HTERT RPE-1 (cell line): ENCODE results near the gene ROBO1.

Source experiments
- in situ Hi-C: fragments of 300-500 bp; cut with MboI; formaldehyde crosslinking; loops from 4 replicates; pipeline ENCODE4 v1.14.3; 2020; ENCODE audit warnings: low sequenced_read_pairs

ROBO1 gene

DNA sequence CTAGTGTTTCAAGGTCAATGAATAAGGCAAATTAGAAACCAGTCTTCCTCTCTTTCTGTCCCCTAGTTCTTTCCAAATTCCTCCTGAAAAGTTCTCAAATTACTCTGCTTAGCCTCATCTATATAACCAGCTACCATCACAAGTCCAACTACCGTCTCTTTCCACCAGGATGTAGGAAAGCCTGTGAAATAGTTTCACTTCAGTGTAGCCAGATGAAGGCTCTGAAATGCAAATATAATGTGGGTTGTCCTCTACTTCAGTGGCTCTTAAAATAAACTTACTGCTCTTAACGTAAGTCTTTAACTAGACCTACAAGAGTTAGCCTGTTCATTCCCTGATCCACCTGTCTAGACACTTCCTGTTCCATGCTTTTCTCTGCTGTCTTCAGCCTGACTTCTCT is 827.7 kb downstream of the ROBO1 start:
- in situ Hi-C loops: no loop called here

- in situ Hi-C loops: no loop called here
These were observed 830.3 kb downstream of the ROBO1 start for GRCh38 chr3:78937475-78937874.

DNA sequence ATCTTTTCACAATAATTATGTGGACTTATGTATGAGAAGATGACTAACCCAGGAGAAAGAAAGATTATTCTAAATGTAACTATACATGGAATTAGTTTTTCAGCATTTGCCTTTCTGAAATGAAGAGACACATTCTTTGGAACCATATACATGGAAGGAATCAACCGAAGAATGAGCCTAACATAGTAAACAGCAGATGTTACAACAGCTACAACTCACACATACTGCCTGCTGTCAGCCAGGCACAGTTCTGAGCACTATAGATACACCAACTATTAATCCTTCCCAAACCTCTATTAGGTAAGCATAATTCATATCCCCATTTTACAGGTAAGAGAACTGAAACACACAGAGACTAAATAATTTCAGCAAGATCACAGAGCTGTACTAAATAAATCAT is 840.0 kb downstream of the ROBO1 start:
- in situ Hi-C loops: no loop called here

GRCh38 chr3:78926523-78926922 is 841.3 kb downstream of the ROBO1 start:
- in situ Hi-C loops: no loop called here

- in situ Hi-C loops: no loop called here
These were observed 843.1 kb downstream of the ROBO1 start for GRCh38 chr3:78924711-78925110.

GRCh38 chr3:78919021-78919755 is 848.6 kb downstream of the ROBO1 start:
- in situ Hi-C loops: no loop called here

GRCh38 chr3:78918361-78919020 is 849.3 kb downstream of the ROBO1 start:
- in situ Hi-C loops: no loop called here

- in situ Hi-C loops: no loop called here
These were observed 850.3 kb downstream of the ROBO1 start for GRCh38 chr3:78917536-78917935.

GRCh38 chr3:78913711-78914110 is 854.1 kb downstream of the ROBO1 start:
- in situ Hi-C loops: no loop called here

- in situ Hi-C loops: no loop called here
These were observed 855.1 kb downstream of the ROBO1 start for GRCh38 chr3:78912687-78913086.

DNA sequence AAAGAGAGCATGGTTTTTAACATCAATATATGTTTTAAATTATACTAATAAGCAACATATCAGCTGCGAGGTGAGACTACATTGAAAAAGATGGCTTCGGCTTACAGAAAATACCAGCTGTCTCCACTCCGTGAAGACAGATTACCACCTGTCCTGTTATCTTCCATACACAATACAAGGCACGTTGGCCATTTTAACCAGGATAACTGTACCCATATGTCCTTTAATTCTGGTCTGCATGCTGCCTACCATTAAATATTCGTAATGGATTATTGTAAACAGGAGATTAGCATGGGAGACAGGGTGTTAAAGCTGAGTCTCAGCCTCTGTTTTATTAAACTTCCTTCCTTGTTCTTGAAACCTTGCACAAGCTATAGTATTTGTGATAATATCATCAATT is 855.5 kb downstream of the ROBO1 start:
- in situ Hi-C loops: no loop called here

GRCh38 chr3:78911394-78911793 is 856.4 kb downstream of the ROBO1 start:
- in situ Hi-C loops: no loop called here

DNA sequence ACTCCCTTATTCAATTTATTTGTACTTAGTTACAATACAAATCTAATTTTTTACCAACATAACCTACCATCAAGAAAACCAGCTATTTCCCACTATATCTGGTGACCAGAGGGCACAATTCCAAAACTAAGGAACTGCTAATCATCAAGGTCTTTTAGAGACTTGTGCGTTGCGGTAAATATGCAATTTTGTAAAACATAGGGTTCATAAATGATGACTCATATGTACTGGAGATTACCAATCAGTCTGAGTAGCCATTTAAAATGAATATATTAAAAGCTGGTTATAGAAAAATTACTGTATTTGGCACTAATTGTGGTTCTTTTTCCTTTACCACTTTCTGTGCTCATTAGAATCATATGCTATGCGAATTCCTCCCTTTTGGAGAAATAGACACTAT is 859.6 kb downstream of the ROBO1 start:
- in situ Hi-C loops: no loop called here

DNA sequence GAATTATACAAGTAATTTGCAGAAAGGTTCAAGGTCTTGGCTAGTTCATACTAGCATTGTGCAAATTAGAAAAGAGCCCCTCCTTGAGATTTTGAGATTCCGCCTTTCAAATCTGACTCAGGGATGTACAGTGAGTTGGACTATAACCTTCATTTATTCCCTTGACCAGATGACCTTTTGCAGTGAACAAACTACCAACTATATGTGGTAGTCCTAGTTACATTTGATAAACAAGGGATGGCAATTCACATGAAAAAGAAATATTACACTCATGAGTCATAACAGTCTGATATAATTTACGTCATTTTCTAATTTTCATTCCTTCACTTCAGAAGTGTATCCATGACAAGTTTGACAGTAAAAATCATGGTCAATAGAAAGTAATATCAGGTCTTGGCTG is 860.4 kb downstream of the ROBO1 start:
- in situ Hi-C loops: no loop called here

GRCh38 chr3:78906930-78907329 is 860.9 kb downstream of the ROBO1 start:
- in situ Hi-C loops: no loop called here

DNA sequence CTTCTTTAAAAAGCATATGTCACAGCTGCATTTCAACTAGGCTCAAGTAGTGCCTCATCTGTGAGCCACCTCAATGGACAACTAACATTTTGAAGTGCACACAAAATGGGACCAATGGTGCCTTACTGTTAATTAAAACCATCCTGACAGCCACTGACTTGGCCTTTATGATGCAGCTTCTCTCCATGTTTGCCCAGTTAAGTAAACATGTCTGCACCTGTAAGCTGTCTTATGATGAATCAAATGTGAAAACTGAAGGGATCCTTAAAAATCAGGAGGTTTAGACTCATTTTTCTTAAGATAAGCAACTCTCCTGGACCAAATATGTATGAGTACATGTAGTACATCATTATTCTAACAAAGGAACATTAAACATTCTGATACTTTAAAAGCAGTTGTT is 861.6 kb downstream of the ROBO1 start:
- in situ Hi-C loops: no loop called here

DNA sequence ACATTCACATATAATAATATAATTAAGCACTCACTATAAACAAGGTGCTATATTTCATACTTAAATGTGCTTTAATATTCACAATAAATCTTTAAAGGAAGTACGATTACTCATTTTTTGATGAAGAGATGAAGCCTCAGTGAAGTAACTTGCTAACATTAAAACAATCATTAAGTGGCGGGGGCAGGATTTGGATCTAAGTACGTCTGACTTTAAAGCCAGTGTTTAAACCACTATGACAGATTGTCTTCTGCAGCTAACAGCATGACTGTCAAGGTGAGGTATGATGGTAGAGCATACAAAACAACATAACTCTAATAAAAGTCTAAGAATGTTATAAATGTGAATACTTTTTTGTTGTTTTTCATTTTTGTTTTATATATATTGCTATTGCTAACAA is 862.1 kb downstream of the ROBO1 start:
- in situ Hi-C loops: no loop called here

DNA sequence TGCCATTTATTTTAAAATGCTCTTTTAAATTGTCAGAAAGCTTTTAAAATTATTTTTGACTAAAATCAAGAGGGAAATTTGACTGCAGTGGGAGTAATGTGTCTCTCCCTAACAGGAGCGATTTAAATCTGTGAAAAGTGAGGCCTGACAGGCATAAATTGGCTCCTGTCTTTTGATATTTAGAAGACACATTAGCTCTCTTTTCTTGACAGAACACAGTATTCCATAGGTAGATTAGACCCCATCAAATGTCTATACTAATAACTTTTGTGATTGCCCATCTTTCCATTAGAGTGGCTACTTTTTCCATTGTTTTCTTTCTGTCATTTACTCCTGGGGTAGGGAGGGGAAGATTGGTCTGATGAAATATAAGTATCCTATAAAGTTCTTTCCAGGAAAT is 866.3 kb downstream of the ROBO1 start:
- in situ Hi-C loops: no loop called here

GRCh38 chr3:78900880-78901279 is 866.9 kb downstream of the ROBO1 start:
- in situ Hi-C loops: no loop called here

GRCh38 chr3:78900426-78900825 is 867.4 kb downstream of the ROBO1 start:
- in situ Hi-C loops: no loop called here

GRCh38 chr3:78895528-78895927 is 872.3 kb downstream of the ROBO1 start:
- in situ Hi-C loops: no loop called here

DNA sequence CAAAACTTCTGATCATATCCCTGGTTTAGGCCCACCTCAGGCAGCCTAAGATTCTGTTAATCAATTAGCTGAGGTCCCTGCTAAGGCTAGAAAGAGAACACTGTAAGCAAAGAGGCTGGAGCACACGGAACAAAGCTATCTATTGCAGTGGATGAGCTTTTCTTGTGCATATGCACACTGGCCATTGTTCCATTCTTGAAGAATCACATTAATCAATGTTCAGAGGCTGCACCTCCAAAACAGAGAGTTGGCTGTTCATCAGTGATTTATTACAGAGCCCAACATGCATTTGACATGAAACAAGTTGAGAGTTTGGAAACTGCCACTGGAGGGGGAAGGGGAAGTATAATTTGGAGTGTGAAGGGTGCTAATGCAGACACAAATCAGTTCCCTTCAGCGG is 873.0 kb downstream of the ROBO1 start:
- in situ Hi-C loops: no loop called here

DNA sequence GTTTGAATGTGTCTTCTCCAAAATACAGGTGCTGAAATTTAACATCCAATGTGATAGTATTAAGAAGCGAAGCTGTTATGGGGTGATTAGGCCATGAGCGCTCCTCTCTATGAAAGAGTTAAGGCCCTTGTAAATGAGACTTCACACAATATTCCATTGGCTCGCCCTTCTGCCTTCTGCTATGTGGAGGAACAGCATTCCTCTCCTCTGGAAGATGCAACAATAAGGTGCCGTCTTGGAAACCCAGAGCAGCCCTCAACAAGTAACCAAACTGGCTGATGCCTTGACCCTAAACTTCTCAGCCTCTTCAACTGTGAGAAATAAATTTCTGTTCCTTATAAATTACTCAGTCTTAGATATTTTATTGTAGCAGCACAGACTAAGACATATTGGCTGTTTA is 874.6 kb downstream of the ROBO1 start:
- in situ Hi-C loops: no loop called here
